GM12875 (cell line): ENCODE measurements around the gene MED22.

ENCODE experiments used
- H3K4me3 ChIP-seq: one replicate; pipeline ENCODE4 v1.5.1; 2011; ENCODE audit warnings: low read depth, low read length, control low read depth
- TF ChIP-seq, protein P1 (sequence below): IDR thresholded peaks from 2 replicates; pipeline ENCODE4 v1.5.1; 2011; ENCODE audit warnings: low read depth, mild to moderate bottlenecking, control low read depth, inconsistent platforms, low read length, moderate library complexity, borderline replicate concordance; ENCODE audit not compliant: insufficient read depth

The MED22 gene

DNA sequence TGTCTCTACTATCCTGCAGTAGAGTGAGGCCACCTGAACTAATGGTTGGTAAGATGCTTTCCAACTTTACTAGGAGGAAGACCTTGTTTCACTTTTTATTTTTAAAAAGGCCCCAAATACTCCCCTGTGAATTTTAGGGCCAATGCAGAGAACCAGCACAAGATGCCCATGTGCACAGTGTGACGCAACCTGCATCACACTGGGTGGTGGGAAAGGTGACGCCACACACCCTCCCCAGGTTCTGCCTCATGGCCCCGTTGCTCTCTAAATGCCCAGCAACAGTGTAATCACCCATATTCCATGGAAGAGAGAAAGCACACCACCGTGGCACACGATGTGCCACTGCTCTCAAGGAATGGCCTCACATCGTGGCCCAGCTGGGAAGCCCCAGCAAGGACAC is 21.5 kb upstream of the MED22 start:
- TF ChIP-seq, protein P1, sequence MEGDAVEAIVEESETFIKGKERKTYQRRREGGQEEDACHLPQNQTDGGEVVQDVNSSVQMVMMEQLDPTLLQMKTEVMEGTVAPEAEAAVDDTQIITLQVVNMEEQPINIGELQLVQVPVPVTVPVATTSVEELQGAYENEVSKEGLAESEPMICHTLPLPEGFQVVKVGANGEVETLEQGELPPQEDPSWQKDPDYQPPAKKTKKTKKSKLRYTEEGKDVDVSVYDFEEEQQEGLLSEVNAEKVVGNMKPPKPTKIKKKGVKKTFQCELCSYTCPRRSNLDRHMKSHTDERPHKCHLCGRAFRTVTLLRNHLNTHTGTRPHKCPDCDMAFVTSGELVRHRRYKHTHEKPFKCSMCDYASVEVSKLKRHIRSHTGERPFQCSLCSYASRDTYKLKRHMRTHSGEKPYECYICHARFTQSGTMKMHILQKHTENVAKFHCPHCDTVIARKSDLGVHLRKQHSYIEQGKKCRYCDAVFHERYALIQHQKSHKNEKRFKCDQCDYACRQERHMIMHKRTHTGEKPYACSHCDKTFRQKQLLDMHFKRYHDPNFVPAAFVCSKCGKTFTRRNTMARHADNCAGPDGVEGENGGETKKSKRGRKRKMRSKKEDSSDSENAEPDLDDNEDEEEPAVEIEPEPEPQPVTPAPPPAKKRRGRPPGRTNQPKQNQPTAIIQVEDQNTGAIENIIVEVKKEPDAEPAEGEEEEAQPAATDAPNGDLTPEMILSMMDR = no peak
- no peak overlapping the region for H3K4me3 ChIP-seq

DNA sequence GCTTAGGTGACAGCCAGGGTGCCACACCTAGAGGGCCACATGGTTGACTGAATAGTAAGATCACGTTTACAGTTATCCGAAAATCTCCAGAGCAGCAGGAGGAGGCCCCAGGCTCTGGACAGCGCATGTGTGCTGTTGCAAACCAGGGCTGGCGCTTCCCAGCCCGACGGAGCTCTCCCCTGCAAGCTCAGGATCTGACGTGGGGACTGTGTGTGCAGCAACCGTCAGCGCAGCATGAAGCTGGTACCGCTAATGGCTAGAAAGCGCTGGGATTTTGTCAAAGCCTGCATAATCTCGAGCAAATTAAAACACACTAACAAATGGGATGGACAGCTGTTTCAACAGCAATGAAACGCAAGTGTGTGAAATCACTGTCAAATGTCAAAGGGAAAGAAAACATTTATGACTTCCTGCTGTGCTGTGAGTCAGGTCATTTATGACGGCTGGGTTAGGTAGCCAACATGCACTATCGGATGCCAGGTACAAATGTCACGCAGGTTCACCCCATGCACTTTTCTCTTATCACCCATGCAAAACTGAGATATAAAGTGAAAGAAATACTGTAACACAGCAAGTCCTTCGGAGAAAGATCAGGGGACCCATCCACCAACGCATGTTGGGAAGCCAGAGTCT is 20.4 kb upstream of the MED22 start:
- TF ChIP-seq, protein P1 = no peak
- no peak overlapping the region for H3K4me3 ChIP-seq

DNA sequence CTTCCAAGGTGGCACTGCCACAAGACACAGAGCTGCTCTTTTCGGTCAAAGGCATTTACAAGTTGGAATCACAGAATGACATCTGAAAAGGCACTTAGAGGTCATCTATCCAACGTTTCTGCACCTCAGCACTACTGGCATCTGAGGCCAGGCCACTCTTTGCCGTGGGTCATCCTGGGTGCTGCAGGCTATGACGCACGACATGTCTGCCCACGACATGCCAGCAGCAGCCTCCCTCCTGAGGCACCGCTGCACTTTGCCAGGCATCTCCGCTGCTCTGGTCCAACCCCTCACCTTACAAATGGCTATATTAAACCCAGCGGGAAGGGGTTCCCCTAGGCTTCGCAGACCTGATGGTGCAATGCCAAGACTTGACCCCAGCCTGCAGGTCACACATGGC is 19.8 kb upstream of the MED22 start:
- TF ChIP-seq, protein P1 = no peak
- no peak overlapping the region for H3K4me3 ChIP-seq

DNA sequence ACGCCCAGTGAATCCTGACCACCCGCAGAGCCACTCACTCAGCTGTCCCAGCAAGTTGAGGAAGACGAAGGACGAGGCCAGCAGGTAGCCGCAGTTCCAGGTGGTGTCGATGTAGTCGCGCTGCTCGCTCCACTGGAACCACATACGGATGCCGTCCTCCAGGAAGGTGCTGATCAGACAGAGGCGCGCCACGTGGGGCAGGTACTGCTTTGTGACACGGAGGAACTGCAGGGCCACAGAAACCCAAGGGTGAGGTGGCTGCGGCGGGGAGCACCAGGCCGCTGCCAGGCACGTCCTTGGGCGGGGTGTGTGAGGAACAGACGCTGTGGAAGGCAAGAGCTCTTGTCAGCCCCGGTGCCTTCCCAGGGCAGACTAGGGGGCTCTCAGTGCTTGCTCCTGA is 19.3 kb upstream of the MED22 start:
- H3K4me3 ChIP-seq = no peak overlapping the region
- TF ChIP-seq, protein P1 = no peak

DNA sequence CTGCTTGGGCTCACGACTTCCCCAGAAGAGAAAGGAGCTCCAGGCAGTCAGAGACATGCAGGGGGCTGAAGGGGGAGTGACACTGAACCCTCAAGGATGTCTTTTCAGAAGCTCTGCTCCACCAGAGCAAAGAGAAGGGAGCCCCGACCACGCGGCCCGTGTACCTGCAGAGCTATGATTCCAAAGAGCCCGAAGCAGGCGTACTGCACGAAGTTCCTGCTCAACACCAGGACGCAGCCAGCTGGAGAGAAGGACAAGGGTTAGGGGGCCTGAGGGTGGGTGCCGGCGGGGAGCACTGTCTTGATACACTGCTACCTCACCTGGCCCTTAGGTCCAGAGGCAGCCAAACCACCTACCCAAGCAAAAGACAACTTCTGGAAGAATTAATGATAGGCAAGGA is 18.5 kb upstream of the MED22 start:
- H3K4me3 ChIP-seq = no peak overlapping the region

DNA sequence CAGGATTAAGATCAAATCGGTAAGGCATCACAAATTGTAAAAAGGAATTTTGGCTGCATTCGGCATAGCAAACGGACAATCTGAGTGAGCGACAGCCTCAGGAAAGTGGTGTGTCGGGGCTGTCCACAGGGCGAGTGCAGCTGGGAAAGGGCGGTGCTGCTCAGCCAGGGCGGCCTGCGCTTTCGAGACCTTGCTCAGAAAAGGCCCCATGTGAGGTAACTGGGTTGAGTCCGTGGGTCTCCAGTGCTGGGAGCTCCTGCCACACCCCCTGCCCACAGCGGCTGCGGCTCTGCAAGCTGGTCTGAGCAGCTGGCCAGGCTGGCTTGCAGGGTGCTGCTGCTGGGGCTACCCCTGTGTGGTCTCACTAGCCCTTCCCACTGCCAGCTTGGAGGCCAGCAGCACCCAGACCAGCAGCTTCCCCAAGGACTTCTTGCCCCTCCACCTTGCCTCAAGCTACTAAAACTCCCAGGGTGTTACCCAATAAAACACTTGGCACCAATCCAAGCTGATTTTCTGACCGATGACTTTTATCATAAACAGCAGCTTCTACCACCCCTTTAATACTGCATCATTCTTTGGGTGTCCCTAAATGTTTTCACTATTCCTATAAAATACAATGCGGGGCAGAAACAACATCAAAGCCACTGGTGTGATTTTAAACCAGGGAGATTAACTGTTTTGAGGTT is 14.6 kb upstream of the MED22 start:
- H3K4me3 ChIP-seq = no peak overlapping the region
- TF ChIP-seq, protein P1 = no peak

More for the DNA sequence above, 18.5 kb upstream of the MED22 start:
- TF ChIP-seq, protein P1 = no peak

GRCh38 chr9:133361507-133362092 is 13.7 kb upstream of the MED22 start:
- no peak overlapping the region for H3K4me3 ChIP-seq
- TF ChIP-seq, protein P1 = no peak
